HG03439 (cell line): ENCODE results near the gene ABCC10.
"Not testable (repeated sequence)": the region's sequence is repeated elsewhere in the genome, so short reads cannot be mapped to it uniquely, and the experiment has no call there.

Source experiments
- ATAC-seq: cut with Tn5 transposase; IDR thresholded peaks from one replicate; pipeline ENCODE4 v1.9.1; 2021; ENCODE audit warnings: mild to moderate bottlenecking, moderate library complexity; ENCODE audit not compliant: unreplicated experiment

Gene ABCC10

DNA sequence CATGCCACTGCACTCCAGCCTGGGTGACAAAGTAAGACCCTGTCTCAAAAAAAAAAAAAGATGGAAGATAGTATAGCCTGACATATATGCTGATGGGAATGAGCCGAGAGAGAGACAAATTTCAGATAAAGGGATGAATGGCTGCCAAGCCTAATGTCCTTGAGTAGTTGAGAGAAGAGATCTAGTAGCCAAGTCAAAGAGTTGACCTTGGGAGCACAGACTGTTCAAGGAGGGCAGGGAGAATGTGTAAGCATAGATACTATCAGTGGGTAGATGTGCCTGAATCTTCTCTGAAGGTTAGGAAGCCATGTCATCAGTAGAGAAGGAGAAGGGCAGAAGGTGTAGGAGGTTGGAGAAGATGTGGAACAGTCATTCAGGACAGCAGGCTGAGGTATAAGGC lies 20.0 kb upstream of the ABCC10 start:
- no peak for ATAC-seq

DNA sequence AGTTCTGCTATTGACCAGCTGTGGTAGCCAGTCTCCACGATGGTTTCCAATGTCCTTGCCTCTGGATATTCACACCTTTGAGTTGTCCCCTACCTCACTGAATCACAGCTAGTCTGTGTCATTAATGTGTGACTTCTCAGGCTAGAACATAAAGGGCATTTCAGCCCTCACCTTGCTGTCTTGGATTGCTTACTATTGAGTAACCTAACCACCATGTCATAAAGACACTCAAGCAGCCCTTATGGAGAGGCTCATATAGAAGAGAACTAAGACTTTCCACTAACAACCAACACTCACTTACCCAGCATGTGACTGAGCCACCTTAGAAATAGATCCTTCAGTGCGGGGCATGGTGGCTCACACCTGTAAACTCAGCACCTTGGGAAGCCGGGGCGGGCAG lies 19.1 kb upstream of the ABCC10 start:
- ATAC-seq: no peak

DNA sequence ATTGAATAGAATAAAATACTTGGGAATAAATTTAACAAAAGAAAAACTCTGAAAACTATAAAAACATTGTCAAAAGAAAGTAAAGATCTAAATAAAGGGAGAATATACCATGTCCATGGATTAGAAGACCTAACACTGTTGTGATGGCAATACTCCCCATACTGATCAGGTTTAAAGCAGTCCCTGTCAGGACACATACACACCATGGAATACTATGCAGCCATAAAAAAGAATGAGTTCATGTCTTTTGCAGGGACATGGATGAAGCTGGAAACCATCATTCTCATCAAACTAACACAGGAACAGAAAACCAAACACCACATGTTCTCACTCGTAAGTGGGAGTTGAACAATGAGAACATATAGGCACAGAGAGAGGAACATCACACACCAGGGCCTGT lies 16.6 kb upstream of the ABCC10 start:
- not testable (repeated sequence) for ATAC-seq

DNA sequence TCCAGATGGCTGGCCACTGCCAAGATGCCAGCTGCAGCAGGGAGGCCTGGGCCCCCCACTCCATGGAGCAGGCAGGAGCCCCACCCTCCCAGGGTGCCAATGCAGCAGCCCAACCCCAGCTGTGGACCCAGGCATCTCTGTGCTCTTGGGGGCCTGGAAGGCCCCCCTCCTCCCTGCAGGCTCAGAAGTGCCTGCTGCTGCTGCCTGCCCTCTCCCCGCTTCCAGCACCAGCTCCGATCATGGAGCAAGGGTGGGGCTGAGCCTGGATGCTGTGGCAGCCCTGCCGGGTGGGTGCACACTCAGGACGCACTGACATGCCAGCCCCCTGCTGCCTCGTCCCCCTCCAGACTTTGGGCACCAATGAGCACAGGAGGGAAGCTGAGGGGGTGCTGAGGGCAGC lies 14.8 kb upstream of the ABCC10 start:
- ATAC-seq: no peak

DNA sequence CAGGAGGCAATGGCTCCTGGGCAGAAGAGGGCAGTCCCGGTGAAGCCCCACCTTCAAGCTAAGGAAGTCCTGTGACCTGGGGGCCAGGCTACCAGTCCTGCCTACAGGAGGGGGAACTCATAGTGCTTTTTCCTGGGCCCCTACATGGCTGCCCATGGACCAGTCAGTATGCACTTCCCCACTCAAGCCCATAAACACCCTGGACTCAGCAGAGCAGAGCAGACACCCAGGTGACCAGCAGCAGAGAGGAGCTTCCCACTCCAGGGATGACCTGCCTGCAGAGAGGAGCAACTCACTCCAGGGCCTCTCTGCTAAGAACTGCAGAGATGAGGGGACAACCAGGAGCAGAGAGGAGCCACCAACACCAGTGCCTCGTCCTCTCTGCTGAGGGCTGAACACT lies 14.3 kb upstream of the ABCC10 start:
- ATAC-seq: no peak

DNA sequence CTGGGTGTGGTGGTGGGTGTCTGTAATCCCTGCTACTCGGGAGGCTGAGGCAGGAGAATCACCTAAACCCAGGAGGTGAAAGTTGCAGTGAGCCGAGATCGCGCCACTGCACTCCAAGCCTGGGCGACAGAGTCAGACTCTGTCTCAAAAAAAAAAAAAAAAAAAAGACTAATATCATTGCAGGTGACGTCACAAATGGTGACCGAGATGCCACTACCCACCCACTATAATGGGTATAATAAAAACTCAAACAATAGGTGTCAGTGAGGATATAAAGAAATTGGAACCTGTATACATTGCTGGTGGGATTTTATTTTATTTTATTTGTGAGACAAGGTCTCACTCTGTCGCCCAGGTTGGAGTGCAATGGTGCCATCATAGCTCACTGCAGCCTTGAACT lies 12.1 kb upstream of the ABCC10 start:
- ATAC-seq: not testable (repeated sequence)

DNA sequence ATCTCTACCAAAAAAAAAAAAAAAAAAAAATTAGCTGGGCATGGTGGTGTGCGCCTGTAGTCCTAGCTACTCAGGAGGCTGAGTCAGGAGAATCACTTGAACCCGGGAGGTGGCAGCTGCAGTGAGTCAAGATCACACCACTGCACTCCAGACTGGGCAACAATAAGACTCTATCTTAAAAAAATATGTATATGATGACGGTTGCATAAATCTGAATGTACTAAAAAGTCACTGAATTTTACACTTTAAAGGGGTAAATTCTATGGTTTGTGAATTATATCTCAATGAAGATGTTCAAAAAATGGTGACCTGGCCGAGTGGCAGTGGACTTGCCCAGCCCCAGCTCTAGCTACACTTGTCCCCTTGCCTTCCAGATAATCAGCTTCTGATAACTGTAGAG lies 10.4 kb upstream of the ABCC10 start:
- no peak for ATAC-seq

DNA sequence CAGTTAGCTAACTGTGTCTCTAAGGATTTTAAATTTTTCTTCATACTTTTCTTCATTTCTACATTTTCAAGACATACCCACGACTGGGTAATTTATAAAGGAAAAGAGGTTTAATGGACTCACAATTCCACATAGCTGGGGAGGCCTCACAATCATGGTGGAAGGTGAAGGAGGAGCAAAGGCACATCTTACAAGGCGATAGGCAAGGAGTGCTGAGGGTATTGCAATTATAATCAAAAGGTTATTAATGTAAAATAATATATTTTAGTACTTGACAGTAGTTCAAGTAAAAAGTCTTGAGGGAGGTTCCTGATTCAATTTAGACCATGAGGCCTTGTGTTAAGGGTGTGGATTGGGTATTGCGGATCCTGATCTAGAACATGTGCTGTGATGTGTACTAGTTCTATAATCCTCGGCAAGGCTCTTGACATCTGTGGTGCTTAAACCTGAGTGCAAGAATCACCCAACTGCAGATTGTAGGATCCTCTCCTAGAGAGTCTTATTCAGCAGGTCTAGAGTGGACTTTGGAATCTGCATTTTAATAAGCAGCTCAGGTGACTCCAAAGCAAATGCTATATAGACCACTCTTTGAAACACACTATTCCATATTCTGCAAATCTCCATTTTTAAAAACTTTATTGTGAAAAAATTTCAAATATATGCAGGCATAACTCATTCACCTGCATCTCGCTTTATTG lies 7.2 kb upstream of the ABCC10 start:
- no peak for ATAC-seq

DNA sequence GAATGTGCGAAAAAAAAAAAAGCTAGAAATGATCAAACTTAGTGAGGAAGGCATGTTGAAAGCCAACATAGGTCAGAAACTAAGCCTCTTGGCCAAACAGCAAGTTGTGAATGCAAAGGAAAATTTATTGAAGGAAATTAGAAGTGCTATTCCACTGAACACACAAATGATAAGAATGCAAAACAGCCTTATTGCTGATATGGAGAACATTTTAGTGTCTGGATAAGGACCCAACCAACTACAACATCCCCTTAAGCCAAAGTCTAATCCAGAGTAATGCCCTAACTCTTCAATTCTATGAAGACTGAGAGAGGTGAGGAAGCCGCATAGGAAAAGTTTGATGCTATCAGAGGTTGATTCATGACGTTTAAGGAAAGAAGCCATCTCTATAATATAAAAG lies 5.5 kb upstream of the ABCC10 start:
- ATAC-seq: no peak

DNA sequence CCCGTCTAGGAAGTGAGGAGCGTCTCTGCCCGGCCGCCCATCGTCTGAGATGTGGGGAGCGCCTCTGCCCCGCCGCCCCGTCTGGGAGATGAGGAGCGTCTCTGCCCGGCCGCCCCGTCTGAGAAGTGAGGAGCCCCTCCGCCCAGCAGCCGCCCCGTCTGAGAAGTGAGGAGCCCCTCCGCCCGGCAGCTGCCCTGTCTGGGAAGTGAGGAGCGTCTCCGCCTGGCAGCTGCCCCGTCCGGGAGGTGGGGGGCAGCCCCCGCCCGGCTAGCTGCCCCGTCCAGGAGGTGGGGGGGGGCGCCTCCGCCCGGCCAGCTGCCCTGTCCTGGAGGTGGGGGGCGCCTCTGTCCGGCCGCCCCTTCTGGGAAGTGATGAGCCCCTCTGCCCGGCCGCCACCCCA lies 2.3 kb upstream of the ABCC10 start:
- ATAC-seq: not testable (repeated sequence)

DNA sequence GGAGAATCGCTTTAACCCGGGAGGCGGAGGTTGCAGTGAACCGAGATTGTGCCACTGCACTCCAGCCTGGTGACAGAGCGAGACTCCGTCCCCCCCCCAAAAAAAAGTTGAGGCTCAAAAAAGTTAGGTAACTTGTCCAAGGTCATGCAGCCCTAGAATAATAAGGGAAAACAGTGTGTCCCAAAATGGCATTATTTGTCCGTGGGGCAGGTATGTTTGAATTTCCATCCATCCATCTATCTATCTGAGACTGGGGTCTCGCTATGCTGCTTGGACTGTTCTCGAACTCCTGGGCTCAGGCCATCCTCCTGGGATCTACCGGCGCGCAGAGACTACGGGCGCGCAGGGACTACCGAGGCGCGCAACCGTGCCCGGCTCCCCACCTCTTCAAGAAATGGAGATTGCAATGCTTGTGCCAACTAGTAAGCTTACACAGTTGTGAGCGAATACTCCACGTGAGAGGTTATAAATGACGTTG lies 374 bp upstream of the ABCC10 start:
- peak; percentile 4 for ATAC-seq

DNA sequence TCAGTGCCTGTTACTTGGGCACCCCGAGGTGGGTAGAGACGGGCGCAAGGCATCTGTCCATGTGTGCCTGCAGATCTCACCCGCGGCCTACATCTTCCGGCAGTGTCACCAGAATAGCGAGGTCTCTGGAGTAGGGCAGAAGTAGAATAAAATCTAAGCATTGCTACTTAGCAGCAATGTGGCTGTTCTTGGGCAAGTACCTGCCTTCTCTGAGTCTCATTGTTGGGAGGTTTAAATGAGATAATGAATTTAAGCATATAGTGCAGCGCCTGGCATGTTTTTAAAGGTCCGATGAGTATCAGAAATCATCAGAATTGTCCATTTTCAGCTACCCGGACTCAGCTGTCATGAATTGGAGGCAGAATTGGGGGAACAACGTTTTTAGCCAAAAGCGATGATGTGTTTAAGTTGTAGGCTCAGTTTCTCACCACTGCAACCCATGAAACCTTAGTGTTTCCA lies 800 bp downstream of the ABCC10 start:
- ATAC-seq: no peak

DNA sequence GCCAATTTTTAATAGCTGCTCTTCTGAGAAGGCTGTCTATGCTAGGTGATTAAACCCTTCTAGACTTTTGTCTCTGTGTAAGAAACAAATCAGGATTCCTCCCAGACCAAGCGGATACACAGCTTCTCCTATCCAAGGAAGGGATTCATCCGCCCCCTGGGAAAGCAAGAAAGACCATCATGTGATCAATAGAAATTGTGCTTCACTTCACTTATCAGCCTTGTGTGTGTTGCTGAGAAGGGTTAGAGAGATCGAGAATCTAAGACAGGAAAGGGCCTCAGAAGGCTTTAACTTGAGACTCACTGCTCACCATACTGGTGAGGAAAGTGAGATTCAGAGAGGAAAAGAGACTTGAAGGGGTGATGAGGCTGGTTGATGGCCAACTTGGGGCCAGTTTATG lies 1.5 kb downstream of the ABCC10 start:
- no peak for ATAC-seq

DNA sequence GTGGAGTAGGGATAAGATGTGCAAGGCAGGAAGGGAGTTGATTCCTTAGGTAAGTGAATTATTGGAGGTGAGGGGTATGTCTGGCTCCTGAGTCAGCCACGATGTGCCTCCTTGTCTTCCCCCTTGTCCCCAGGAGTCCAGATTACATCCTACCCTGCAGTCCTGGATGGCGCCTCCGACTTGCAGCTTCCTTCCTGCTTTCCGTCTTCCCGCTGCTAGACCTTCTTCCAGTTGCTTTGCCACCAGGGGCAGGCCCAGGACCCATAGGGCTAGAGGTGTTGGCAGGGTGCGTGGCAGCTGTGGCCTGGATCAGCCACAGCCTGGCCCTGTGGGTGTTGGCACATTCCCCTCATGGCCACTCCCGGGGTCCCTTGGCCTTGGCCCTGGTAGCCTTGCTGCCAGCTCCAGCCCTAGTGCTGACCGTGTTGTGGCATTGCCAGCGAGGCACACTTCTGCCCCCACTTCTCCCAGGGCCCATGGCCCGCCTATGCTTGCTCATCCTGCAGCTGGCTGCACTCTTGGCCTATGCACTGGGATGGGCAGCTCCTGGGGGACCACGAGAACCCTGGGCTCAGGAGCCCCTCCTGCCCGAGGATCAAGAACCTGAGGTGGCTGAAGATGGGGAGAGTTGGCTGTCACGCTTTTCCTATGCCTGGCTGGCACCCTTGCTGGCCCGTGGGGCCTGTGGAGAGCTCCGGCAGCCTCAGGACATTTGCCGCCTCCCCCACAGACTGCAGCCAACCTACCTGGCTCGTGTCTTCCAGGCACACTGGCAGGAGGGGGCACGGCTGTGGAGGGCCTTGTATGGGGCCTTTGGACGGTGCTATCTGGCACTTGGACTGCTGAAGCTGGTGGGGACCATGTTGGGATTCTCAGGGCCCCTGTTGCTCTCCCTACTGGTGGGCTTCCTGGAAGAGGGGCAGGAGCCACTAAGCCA lies 4.9 kb downstream of the ABCC10 start:
- ATAC-seq: no peak

DNA sequence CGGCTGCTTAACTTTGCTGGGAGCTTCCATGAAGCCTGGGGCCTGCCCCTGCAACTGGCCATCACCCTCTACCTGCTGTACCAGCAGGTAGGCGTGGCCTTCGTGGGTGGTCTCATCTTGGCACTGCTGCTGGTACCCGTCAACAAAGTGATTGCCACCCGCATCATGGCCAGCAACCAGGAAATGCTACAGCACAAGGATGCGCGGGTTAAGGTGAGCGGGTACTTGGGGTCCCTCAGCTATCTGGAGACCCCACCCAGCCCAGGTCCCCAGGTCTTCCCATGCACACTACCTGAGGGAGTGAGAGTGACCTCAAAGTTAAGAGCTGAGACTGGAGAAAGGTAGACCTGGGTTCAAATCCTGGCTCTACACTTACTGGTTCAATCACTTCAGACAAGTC lies 5.8 kb downstream of the ABCC10 start:
- no peak for ATAC-seq

DNA sequence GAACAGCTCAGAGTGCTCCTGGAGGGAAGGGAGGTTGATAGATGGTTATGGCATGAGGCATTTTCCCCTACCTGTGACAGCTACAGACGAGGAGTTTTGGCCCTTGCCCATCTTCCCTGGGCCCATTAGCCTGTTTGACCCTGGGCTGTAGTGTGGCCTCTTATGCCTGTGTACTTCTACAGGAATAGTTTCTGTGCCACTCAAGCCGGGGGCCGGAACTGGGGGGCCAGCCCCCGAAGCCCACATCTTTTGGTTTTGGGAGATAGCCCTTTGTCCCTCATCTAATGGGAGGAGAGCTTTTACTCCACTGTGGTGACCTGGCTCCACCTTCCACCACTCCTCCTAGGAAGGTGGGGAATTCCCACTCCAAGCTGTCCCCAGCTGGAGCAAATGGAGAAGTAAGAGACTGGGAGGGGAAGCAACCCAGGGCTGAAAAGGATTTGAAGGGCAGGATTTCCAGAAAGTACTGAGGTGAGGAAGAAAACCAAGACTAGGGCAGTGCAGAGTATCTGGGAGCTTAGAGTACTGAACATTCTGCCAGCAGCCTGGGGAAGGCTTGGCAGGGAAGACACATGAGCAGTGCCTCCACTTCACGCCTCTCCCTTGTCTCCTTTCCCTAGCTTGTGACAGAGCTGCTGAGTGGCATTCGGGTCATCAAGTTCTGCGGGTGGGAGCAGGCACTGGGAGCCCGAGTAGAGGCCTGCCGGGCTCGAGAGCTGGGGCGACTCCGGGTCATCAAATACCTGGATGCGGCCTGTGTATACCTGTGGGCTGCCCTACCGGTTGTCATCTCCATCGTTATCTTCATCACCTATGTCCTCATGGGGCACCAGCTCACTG lies 6.9 kb downstream of the ABCC10 start:
- ATAC-seq: no peak

DNA sequence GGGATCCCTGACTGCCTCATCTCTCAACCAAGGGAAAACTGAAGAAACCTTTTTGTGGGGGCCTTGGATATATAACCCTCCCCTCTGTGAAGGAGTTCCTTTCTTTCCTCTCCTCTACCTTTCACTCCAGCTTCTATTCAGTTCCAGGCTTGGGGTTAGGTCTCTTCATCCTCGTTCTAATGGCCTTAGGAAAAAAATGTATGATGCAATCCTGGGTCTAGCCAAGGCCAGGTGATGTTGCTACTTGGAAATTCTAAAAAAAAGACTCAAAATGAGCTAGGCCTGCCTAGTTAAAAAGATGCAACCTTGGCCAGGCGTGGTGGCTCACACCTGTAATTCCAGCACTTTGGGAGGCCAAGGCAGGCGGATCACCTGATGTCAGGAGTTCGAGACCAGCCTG lies 7.6 kb downstream of the ABCC10 start:
- ATAC-seq: no peak

DNA sequence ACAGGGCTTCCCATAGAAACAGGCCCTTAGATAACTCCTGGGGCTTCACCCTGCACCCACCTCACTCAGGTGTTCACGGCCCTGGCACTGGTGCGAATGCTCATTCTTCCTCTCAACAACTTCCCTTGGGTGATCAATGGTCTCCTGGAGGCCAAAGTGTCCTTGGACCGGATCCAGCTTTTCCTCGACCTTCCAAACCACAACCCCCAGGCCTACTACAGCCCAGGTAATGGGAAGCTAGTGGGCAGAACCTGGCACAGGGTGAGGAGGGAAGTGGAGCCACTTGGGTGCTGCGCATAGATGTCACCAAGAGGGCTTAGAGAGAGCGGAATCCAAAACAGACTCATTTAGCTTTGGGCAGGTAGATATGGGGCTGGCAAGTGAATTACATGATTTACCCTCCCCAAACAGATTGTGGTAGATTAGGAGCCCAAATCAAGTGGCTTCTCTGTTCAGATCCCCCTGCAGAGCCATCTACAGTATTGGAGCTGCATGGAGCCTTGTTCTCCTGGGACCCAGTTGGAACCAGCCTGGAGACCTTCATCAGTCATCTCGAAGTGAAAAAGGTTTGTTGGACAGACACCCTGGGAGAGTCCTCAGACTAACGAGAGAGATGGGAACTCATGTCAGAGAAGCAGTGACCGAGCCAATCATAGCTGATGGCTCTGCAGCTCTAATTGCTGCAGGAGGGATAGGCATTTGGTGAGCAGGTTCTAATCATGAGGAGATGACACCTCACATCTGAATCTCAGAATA lies 8.5 kb downstream of the ABCC10 start:
- ATAC-seq: no peak

DNA sequence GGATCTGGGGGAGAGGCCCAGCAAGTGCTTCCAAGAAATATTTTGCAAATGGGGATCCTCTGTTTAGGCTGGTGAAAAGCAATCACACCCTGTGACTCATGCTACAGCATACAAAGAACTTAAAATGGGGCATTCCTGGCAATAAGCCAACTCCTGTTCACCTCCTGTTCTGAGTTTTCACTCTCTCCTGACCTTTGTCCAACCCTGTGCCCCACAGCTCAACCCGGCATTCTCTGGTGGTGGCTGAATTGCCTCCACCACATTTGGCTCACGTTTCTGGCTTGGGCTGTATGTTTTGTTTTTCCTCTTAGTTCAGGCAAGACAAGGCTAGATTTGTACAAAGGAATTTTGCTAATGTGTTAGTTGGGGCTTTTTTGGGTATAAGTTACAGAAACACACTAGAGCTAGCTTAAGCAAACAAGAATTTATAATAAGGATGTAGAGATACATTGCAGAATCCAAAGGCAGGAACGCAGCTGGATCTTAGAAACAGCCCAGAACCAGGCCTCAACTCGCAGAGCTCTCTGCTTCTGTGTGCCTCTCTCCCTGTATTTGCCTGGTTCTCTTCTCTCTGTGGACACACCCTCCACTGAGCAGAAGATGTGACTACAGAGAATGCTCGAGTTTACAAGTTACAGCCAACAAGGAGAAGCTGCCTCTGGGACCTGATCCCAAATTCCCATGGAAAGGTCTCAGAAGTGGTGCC lies 9.4 kb downstream of the ABCC10 start:
- no peak for ATAC-seq

DNA sequence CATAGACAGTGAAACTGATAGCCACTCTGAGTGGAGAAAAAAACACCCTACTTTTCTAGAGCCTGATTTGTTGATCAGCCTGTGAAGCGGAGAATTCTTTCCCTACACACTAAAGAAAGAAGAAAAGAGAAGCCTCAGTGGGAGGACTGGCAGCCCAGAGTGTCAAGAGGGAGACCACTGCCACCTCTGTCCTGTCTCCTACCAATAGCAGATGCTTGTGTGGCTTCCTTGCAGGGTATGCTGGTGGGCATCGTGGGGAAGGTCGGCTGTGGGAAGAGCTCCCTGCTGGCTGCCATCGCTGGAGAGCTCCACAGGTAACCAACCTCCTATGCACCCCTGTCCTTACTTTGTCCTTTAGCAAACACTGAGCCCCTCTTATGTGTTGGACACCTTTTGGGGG lies 10.4 kb downstream of the ABCC10 start:
- ATAC-seq: no peak
